Measurements from ENCODE around the gene SLIT3.

The SLIT3 gene

GRCh38 chr5:168702511-168702910 is 598.4 kb downstream of the SLIT3 start:
- H3K27ac ChIP-seq (ENCODE audit: low read length): no peak overlapping the region
- H3K4me3 ChIP-seq (ENCODE audit: low read length in 2 of 2): no peak overlapping the region

GRCh38 chr5:168701641-168702040 is 599.3 kb downstream of the SLIT3 start:
- no peaks in the 10 kb centered on the region for H3K27me3 ChIP-seq (ENCODE audit: control insufficient read depth in 1 of 2, insufficient read depth in 2 of 2, low read length in 2 of 2)
- H3K36me3 ChIP-seq (ENCODE audit: control insufficient read depth in 2 of 2, insufficient read depth in 2 of 2, low read length in 2 of 2): peaks cover 9 to 18% of the 10 kb centered on the region in 2 donors
- no peak overlapping the region for H3K27ac ChIP-seq (ENCODE audit: low read length)
- peaks cover 7% of the 10 kb centered on the region for H3K4me1 ChIP-seq (ENCODE audit: control insufficient read depth, insufficient read depth, low read length)
- no peak overlapping the region for H3K9ac ChIP-seq (ENCODE audit: low read length in 2 of 2)
- no peaks in the 10 kb centered on the region for H3K9me3 ChIP-seq (ENCODE audit: control insufficient read depth in 2 of 2, low read length in 2 of 2)
- no peak overlapping the region for H3K4me3 ChIP-seq (ENCODE audit: low read length in 2 of 2)

More at GRCh38 chr5:168702511-168702910, 598.4 kb downstream of the SLIT3 start:
- Histone ChIP-seq H3K4me1 (ENCODE audit: control insufficient read depth, insufficient read depth, low read length) (peaks cover 4% of the 10 kb centered on the region), H3K27me3 (ENCODE audit: control insufficient read depth in 1 of 2, insufficient read depth in 2 of 2, low read length in 2 of 2) (no peaks in the 10 kb centered on the region), H3K9me3 (ENCODE audit: control insufficient read depth in 2 of 2, low read length in 2 of 2) (no peaks in the 10 kb centered on the region), H3K9ac (ENCODE audit: low read length in 2 of 2) (no peak overlapping the region), H3K36me3 (ENCODE audit: control insufficient read depth in 2 of 2, insufficient read depth in 2 of 2, low read length in 2 of 2) (peaks cover 9 to 15% of the 10 kb centered on the region in 2 donors)

- H3K9me3 ChIP-seq (ENCODE audit: control insufficient read depth in 2 of 2, low read length in 2 of 2): no peaks in the 10 kb centered on the region
- no peak overlapping the region for H3K27ac ChIP-seq (ENCODE audit: low read length)
- no peak overlapping the region for H3K4me3 ChIP-seq (ENCODE audit: low read length in 2 of 2)
- H3K9ac ChIP-seq (ENCODE audit: low read length in 2 of 2): no peak overlapping the region
- peaks cover 12 to 21% of the 10 kb centered on the region in 2 donors for H3K36me3 ChIP-seq (ENCODE audit: control insufficient read depth in 2 of 2, insufficient read depth in 2 of 2, low read length in 2 of 2)
- no peaks in the 10 kb centered on the region for H3K27me3 ChIP-seq (ENCODE audit: control insufficient read depth in 1 of 2, insufficient read depth in 2 of 2, low read length in 2 of 2)
- H3K4me1 ChIP-seq (ENCODE audit: control insufficient read depth, insufficient read depth, low read length): peaks cover 7% of the 10 kb centered on the region
Measured at GRCh38 chr5:168699002-168699401, 601.9 kb downstream of the SLIT3 start.

GRCh38 chr5:168697034-168697720 is 603.8 kb downstream of the SLIT3 start:
- Histone ChIP-seq H3K4me1 (ENCODE audit: control insufficient read depth, insufficient read depth, low read length) (peaks cover 7% of the 10 kb centered on the region), H3K9ac (ENCODE audit: low read length in 2 of 2) (no peak overlapping the region), H3K4me3 (ENCODE audit: low read length in 2 of 2) (no peak overlapping the region), H3K36me3 (ENCODE audit: control insufficient read depth in 2 of 2, insufficient read depth in 2 of 2, low read length in 2 of 2) (peaks cover 12 to 30% of the 10 kb centered on the region in 2 donors), H3K27ac (ENCODE audit: low read length) (no peak overlapping the region), H3K9me3 (ENCODE audit: control insufficient read depth in 2 of 2, low read length in 2 of 2) (no peaks in the 10 kb centered on the region), H3K27me3 (ENCODE audit: control insufficient read depth in 1 of 2, insufficient read depth in 2 of 2, low read length in 2 of 2) (no peaks in the 10 kb centered on the region)

- no peaks in the 10 kb centered on the region for H3K27me3 ChIP-seq (ENCODE audit: control insufficient read depth in 1 of 2, insufficient read depth in 2 of 2, low read length in 2 of 2)
- H3K9ac ChIP-seq (ENCODE audit: low read length in 2 of 2): no peak overlapping the region
- H3K4me1 ChIP-seq (ENCODE audit: control insufficient read depth, insufficient read depth, low read length): peaks cover 7% of the 10 kb centered on the region
- H3K36me3 ChIP-seq (ENCODE audit: control insufficient read depth in 2 of 2, insufficient read depth in 2 of 2, low read length in 2 of 2): peaks cover 16 to 27% of the 10 kb centered on the region in 2 donors
- no peaks in the 10 kb centered on the region for H3K9me3 ChIP-seq (ENCODE audit: control insufficient read depth in 2 of 2, low read length in 2 of 2)
- no peak overlapping the region for H3K4me3 ChIP-seq (ENCODE audit: low read length in 2 of 2)
- H3K27ac ChIP-seq (ENCODE audit: low read length): no peak overlapping the region
Measured at GRCh38 chr5:168696611-168697010, 604.3 kb downstream of the SLIT3 start.

- Histone ChIP-seq H3K27me3 (ENCODE audit: control insufficient read depth in 1 of 2, insufficient read depth in 2 of 2, low read length in 2 of 2) (no peaks in the 10 kb centered on the region), H3K4me3 (ENCODE audit: low read length in 2 of 2) (no peak overlapping the region), H3K4me1 (ENCODE audit: control insufficient read depth, insufficient read depth, low read length) (peaks cover 7% of the 10 kb centered on the region), H3K9ac (ENCODE audit: low read length in 2 of 2) (no peak overlapping the region), H3K27ac (ENCODE audit: low read length) (no peak overlapping the region), H3K36me3 (ENCODE audit: control insufficient read depth in 2 of 2, insufficient read depth in 2 of 2, low read length in 2 of 2) (peaks cover 11 to 27% of the 10 kb centered on the region in 2 donors), H3K9me3 (ENCODE audit: control insufficient read depth in 2 of 2, low read length in 2 of 2) (no peaks in the 10 kb centered on the region)
Measured at GRCh38 chr5:168695301-168695835, 605.6 kb downstream of the SLIT3 start.

- H3K27ac ChIP-seq (ENCODE audit: low read length): no peak overlapping the region
Measured at GRCh38 chr5:168694289-168694688, 606.6 kb downstream of the SLIT3 start.

GRCh38 chr5:168693883-168694282 is 607.1 kb downstream of the SLIT3 start:
- Histone ChIP-seq H3K27ac (ENCODE audit: low read length) (no peak overlapping the region), H3K36me3 (ENCODE audit: control insufficient read depth in 2 of 2, insufficient read depth in 2 of 2, low read length in 2 of 2) (peaks cover 11 to 26% of the 10 kb centered on the region in 2 donors), H3K4me1 (ENCODE audit: control insufficient read depth, insufficient read depth, low read length) (peaks cover 4% of the 10 kb centered on the region), H3K4me3 (ENCODE audit: low read length in 2 of 2) (no peak overlapping the region), H3K9ac (ENCODE audit: low read length in 2 of 2) (no peak overlapping the region), H3K27me3 (ENCODE audit: control insufficient read depth in 1 of 2, insufficient read depth in 2 of 2, low read length in 2 of 2) (no peaks in the 10 kb centered on the region), H3K9me3 (ENCODE audit: control insufficient read depth in 2 of 2, low read length in 2 of 2) (no peaks in the 10 kb centered on the region)

More at GRCh38 chr5:168694289-168694688, 606.6 kb downstream of the SLIT3 start:
- H3K4me1 ChIP-seq (ENCODE audit: control insufficient read depth, insufficient read depth, low read length): peaks cover 5% of the 10 kb centered on the region
- no peaks in the 10 kb centered on the region for H3K27me3 ChIP-seq (ENCODE audit: control insufficient read depth in 1 of 2, insufficient read depth in 2 of 2, low read length in 2 of 2)
- no peaks in the 10 kb centered on the region for H3K9me3 ChIP-seq (ENCODE audit: control insufficient read depth in 2 of 2, low read length in 2 of 2)
- no peak overlapping the region for H3K9ac ChIP-seq (ENCODE audit: low read length in 2 of 2)
- no peak overlapping the region for H3K4me3 ChIP-seq (ENCODE audit: low read length in 2 of 2)
- peaks cover 11 to 26% of the 10 kb centered on the region in 2 donors for H3K36me3 ChIP-seq (ENCODE audit: control insufficient read depth in 2 of 2, insufficient read depth in 2 of 2, low read length in 2 of 2)

- no peak overlapping the region for H3K9ac ChIP-seq (ENCODE audit: low read length in 2 of 2)
- H3K36me3 ChIP-seq (ENCODE audit: control insufficient read depth in 2 of 2, insufficient read depth in 2 of 2, low read length in 2 of 2): peaks cover 11 to 26% of the 10 kb centered on the region in 2 donors
Measured at GRCh38 chr5:168693297-168693696, 607.6 kb downstream of the SLIT3 start.

GRCh38 chr5:168691891-168692290 is 609.0 kb downstream of the SLIT3 start:
- H3K36me3 ChIP-seq (ENCODE audit: control insufficient read depth in 2 of 2, insufficient read depth in 2 of 2, low read length in 2 of 2): peaks cover 12 to 21% of the 10 kb centered on the region in 2 donors
- no peak overlapping the region for H3K4me3 ChIP-seq (ENCODE audit: low read length in 2 of 2)
- H3K4me1 ChIP-seq (ENCODE audit: control insufficient read depth, insufficient read depth, low read length): no peaks in the 10 kb centered on the region
- no peak overlapping the region for H3K9ac ChIP-seq (ENCODE audit: low read length in 2 of 2)
- no peaks in the 10 kb centered on the region for H3K9me3 ChIP-seq (ENCODE audit: control insufficient read depth in 2 of 2, low read length in 2 of 2)
- no peaks in the 10 kb centered on the region for H3K27me3 ChIP-seq (ENCODE audit: control insufficient read depth in 1 of 2, insufficient read depth in 2 of 2, low read length in 2 of 2)
- H3K27ac ChIP-seq (ENCODE audit: low read length): no peak overlapping the region

More at GRCh38 chr5:168693297-168693696, 607.6 kb downstream of the SLIT3 start:
- H3K27ac ChIP-seq (ENCODE audit: low read length): no peak overlapping the region
- no peaks in the 10 kb centered on the region for H3K9me3 ChIP-seq (ENCODE audit: control insufficient read depth in 2 of 2, low read length in 2 of 2)
- H3K27me3 ChIP-seq (ENCODE audit: control insufficient read depth in 1 of 2, insufficient read depth in 2 of 2, low read length in 2 of 2): no peaks in the 10 kb centered on the region
- H3K4me3 ChIP-seq (ENCODE audit: low read length in 2 of 2): no peak overlapping the region
- peaks cover 4% of the 10 kb centered on the region for H3K4me1 ChIP-seq (ENCODE audit: control insufficient read depth, insufficient read depth, low read length)

GRCh38 chr5:168689260-168689659 is 611.7 kb downstream of the SLIT3 start:
- Histone ChIP-seq H3K9me3 (ENCODE audit: control insufficient read depth in 2 of 2, low read length in 2 of 2) (no peaks in the 10 kb centered on the region), H3K27ac (ENCODE audit: low read length) (no peak overlapping the region), H3K4me1 (ENCODE audit: control insufficient read depth, insufficient read depth, low read length) (no peaks in the 10 kb centered on the region), H3K4me3 (ENCODE audit: low read length in 2 of 2) (no peak overlapping the region), H3K36me3 (ENCODE audit: control insufficient read depth in 2 of 2, insufficient read depth in 2 of 2, low read length in 2 of 2) (peaks cover 10 to 18% of the 10 kb centered on the region in 2 donors), H3K9ac (ENCODE audit: low read length in 2 of 2) (no peak overlapping the region), H3K27me3 (ENCODE audit: control insufficient read depth in 1 of 2, insufficient read depth in 2 of 2, low read length in 2 of 2) (no peaks in the 10 kb centered on the region)

Data from stomach smooth muscle (tissue), 2 donors.